Upper lobe of right lung (tissue), 1 donor: ENCODE measurements around the gene KIAA0408. TPM values are rescaled to one million over a fixed set of nuclear protein-coding genes. Genes with fewer than 3 reads are reported as not detected.
A peak's percentile ranks its signal among the peaks of the same experiment; 100 is the strongest.

Source experiments
- ATAC-seq: fragments of 200-7000 bp; cut with Tn5 transposase; one replicate; pipeline ENCODE4 v1.9.1; 2020; ENCODE audit warnings: mild to moderate bottlenecking, moderate library complexity
- DNase-seq: peaks from one replicate; pipeline ENCODE4 v3.0.0-alpha.2; 2020
- H3K27ac ChIP-seq: fragments of 200-600 bp; one replicate; pipeline ENCODE4 v1.8.0; 2022
- H3K27me3 ChIP-seq: fragments of 200-600 bp; one replicate; pipeline ENCODE4 v1.8.0; 2022; ENCODE audit warnings: mild to moderate bottlenecking
- H3K36me3 ChIP-seq: fragments of 200-600 bp; one replicate; pipeline ENCODE4 v1.8.0; 2022
- H3K4me1 ChIP-seq: fragments of 200-600 bp; one replicate; pipeline ENCODE4 v1.8.0; 2022
- H3K4me3 ChIP-seq: fragments of 200-600 bp; one replicate; pipeline ENCODE4 v1.8.0; 2022; ENCODE audit warnings: mild to moderate bottlenecking
- H3K9me3 ChIP-seq: fragments of 200-600 bp; one replicate; pipeline ENCODE4 v1.8.0; 2022
- CTCF ChIP-seq: fragments of 200-600 bp; IDR thresholded peaks from one replicate; pipeline ENCODE4 v1.8.0; 2022; ENCODE audit warnings: antibody characterized with exemption
- intact Hi-C: fragments of 100-400 bp; cut with DNase I; formaldehyde crosslinking; loops from one replicate; pipeline ENCODE4 v1.11.0; 2022
- total RNA-seq: library from RNA; stranded (reverse); fragmentation: NEBNext Ultra II Directional; extraction: Animal tissue kit (Norgen Biotek cat#: 25700); gene quantifications from one replicate; pipeline ENCODE4 v1.2.1, GENCODE V29; 2021
- donor health status: DM: no; HTN: yes; CAD: no; lungs with severe emphysema.

Gene KIAA0408
- total RNA-seq, 1 donor from 2014 or later: 55.0 TPM

GRCh38 chr6:127463056-127463455 lies 3.9 kb upstream of the KIAA0408 start:
- Histone ChIP-seq H3K4me3 (no peak overlapping the region), H3K9me3 (no peaks in the 10 kb centered on the region), H3K4me1 (peaks cover 15% of the 10 kb centered on the region), H3K36me3 (no peaks in the 10 kb centered on the region), H3K27ac (peak overlapping the region; percentile 70), H3K27me3 (no peaks in the 10 kb centered on the region)
- no peak for DNase-seq
- TF ChIP-seq CTCF: no peak
- intact Hi-C loops: loop anchor here (10.0 kb wide), 1 partner anchor 72 kb away; no protein-coding TSS in a partner anchor
- ATAC-seq: peak; percentile 36

- Histone ChIP-seq H3K4me3 (no peak overlapping the region), H3K27ac (peak overlapping the region; percentile 70), H3K27me3 (no peaks in the 10 kb centered on the region), H3K4me1 (peaks cover 19% of the 10 kb centered on the region), H3K9me3 (no peaks in the 10 kb centered on the region), H3K36me3 (no peaks in the 10 kb centered on the region)
- intact Hi-C loops: loop anchor here (10.0 kb wide), 1 partner anchor 72 kb away; no protein-coding TSS in a partner anchor
- TF ChIP-seq CTCF: no peak
- DNase-seq (no peak), ATAC-seq (no peak)
Observed at GRCh38 chr6:127462376-127462775, 3.2 kb upstream of the KIAA0408 start.

GRCh38 chr6:127460465-127460864 lies 1.3 kb upstream of the KIAA0408 start:
- Histone ChIP-seq H3K27me3 (no peaks in the 10 kb centered on the region), H3K4me1 (peaks cover 25% of the 10 kb centered on the region), H3K4me3 (no peak overlapping the region), H3K27ac (no peak overlapping the region), H3K9me3 (no peaks in the 10 kb centered on the region), H3K36me3 (no peaks in the 10 kb centered on the region)
- no peak for TF ChIP-seq CTCF
- intact Hi-C loops: loop anchor here (10.0 kb wide), 1 partner anchor 74 kb away; no protein-coding TSS in a partner anchor
- ATAC-seq: no peak
- DNase-seq: no peak

GRCh38 chr6:127458817-127459216 lies 372 bp downstream of the KIAA0408 start:
- intact Hi-C loops: no loop called here
- no peak for TF ChIP-seq CTCF
- Histone ChIP-seq H3K4me3 (peak overlapping the region; percentile 53), H3K4me1 (peaks cover 18% of the 10 kb centered on the region), H3K27me3 (no peaks in the 10 kb centered on the region), H3K27ac (peak overlapping the region; percentile 78), H3K36me3 (no peaks in the 10 kb centered on the region), H3K9me3 (no peaks in the 10 kb centered on the region)
- ATAC-seq (peak; percentile 80), DNase-seq (no peak)

GRCh38 chr6:127458222-127458621 lies 967 bp downstream of the KIAA0408 start:
- intact Hi-C loops: no loop called here
- no peak for TF ChIP-seq CTCF

More at GRCh38 chr6:127458222-127458621, 967 bp downstream of the KIAA0408 start:
- Histone ChIP-seq H3K27me3 (no peaks in the 10 kb centered on the region), H3K4me3 (peak overlapping the region; percentile 53), H3K27ac (peak overlapping the region; percentile 78), H3K36me3 (peaks cover 2% of the 10 kb centered on the region), H3K9me3 (no peaks in the 10 kb centered on the region), H3K4me1 (peaks cover 18% of the 10 kb centered on the region)
- DNase-seq: no peak
- no peak for ATAC-seq
